Keratinocyte (primary cell): ENCODE data around the gene SLIT3. TPM values are rescaled to one million over a fixed set of nuclear protein-coding genes. Genes with fewer than 3 reads are reported as not detected.

Experiments
- DNase-seq: peaks from one replicate; pipeline ENCODE4 v3.0.0-alpha.2; 2011; ENCODE audit warnings: low read depth, missing footprints, low spot score
- FAIRE-seq: peaks from 2 replicates; lab custom pipeline; 2011; peaks lifted over from hg19 to GRCh38; lab: Jason Lieb, UNC
- H2AFZ ChIP-seq: 2 replicates; pipeline ENCODE4 v1.6.0; 2012; ENCODE audit warnings: low read length, control low read depth, inconsistent platforms; ENCODE audit not compliant: control insufficient read depth
- H3K27ac ChIP-seq: 2 replicates; pipeline ENCODE4 v1.5.1; 2011; ENCODE audit warnings: low read length; ENCODE audit not compliant: control insufficient read depth, insufficient read depth
- H3K27me3 ChIP-seq: 3 replicates; pipeline ENCODE4 v1.6.0; 2011; ENCODE audit warnings: low read length; ENCODE audit not compliant: control insufficient read depth, insufficient read depth; ENCODE audit errors: extremely low read depth
- H3K36me3 ChIP-seq, 2 experiments: 2 replicates in 1 of 2; 3 replicates in 1 of 2; pipeline ENCODE4 v1.5.1; 2011; ENCODE audit warnings: low read length in 2 of 2, mild to moderate bottlenecking in 1 of 2; ENCODE audit not compliant: control insufficient read depth in 2 of 2, insufficient read depth in 2 of 2; ENCODE audit errors: extremely low read depth in 1 of 2
- H3K4me1 ChIP-seq: 3 replicates; pipeline ENCODE4 v1.5.1; 2011; ENCODE audit warnings: low read length; ENCODE audit not compliant: control insufficient read depth, insufficient read depth; ENCODE audit errors: extremely low read depth
- H3K4me2 ChIP-seq: 3 replicates; pipeline ENCODE4 v1.6.0; 2011; ENCODE audit warnings: low read depth, low read length; ENCODE audit not compliant: control insufficient read depth, insufficient read depth; ENCODE audit errors: extremely low read depth
- H3K4me3 ChIP-seq, 3 experiments: fragments of 200-600 bp in 1 of 3; sonication (generic) in 1 of 3; 2 replicates in 2 of 3; 3 replicates in 1 of 3; pipeline ENCODE4 v1.5.1; 2011 to 2016; ENCODE audit warnings: low read length in 3 of 3, mild to moderate bottlenecking in 3 of 3, control low read depth in 2 of 3, inconsistent platforms in 1 of 3, low read depth in 1 of 3, mixed read lengths in 1 of 3, mixed run types in 1 of 3, moderate library complexity in 1 of 3; ENCODE audit not compliant: control insufficient read depth in 2 of 3, insufficient read depth in 2 of 3; ENCODE audit errors: extremely low read depth in 1 of 3
- H3K79me2 ChIP-seq: 2 replicates; pipeline ENCODE4 v1.6.0; 2012; ENCODE audit warnings: low read length; ENCODE audit not compliant: control insufficient read depth, insufficient read depth
- H3K9ac ChIP-seq: 3 replicates; pipeline ENCODE4 v1.6.0; 2011; ENCODE audit warnings: low read length; ENCODE audit not compliant: control insufficient read depth, insufficient read depth; ENCODE audit errors: extremely low read depth
- H3K9me1 ChIP-seq: 3 replicates; pipeline ENCODE4 v1.6.0; 2011; ENCODE audit warnings: low read length; ENCODE audit not compliant: control insufficient read depth, insufficient read depth; ENCODE audit errors: extremely low read depth
- H3K9me3 ChIP-seq: 2 replicates; pipeline ENCODE4 v1.5.1; 2012; ENCODE audit warnings: low read depth, low read length; ENCODE audit not compliant: control insufficient read depth
- H4K20me1 ChIP-seq: 3 replicates; pipeline ENCODE4 v1.6.0; 2011; ENCODE audit warnings: low read length; ENCODE audit not compliant: control insufficient read depth, insufficient read depth; ENCODE audit errors: extremely low read depth
- EZH2 ChIP-seq: IDR thresholded peaks from one replicate; pipeline ENCODE4 v1.6.1; 2012; ENCODE audit warnings: inconsistent platforms, mild to moderate bottlenecking, low read length, moderate library complexity
- dilution Hi-C: fragments of 300-500 bp; cut with MboI; formaldehyde crosslinking; loops from one replicate; pipeline ENCODE4 v1.7.0; 2020; ENCODE audit warnings: low sequenced_read_pairs; ENCODE audit not compliant: extremely low pct_ligation_motif_present
- polyA plus RNA-seq, 5 experiments: library from polyadenylated mRNA; depleted of rRNA in 3 of 5; stranded (reverse) in 3 of 5; stranded (forward) in 1 of 5; unstranded in 1 of 5; fragments of >200 nt; gene quantifications; 1 replicate in 1 of 5; 2 replicates in 3 of 5; 3 replicates in 1 of 5; pipeline versions ENCODE4 v1.2.1 to v1.2.3, GENCODE V29; 2011 to 2012; ENCODE audit warnings: missing spikeins in 2 of 5, low read depth in 1 of 5, low replicate concordance in 1 of 5
- TF ChIP-seq, protein P1 (sequence below), 3 experiments: IDR thresholded peaks in 1 of 3; conservative IDR thresholded peaks in 1 of 3; optimal IDR thresholded peaks in 1 of 3; 2 replicates in 2 of 3; 3 replicates in 1 of 3; pipeline versions ENCODE3 to v1.5.1; 2011; ENCODE audit warnings: low read length in 3 of 3, mild to moderate bottlenecking in 3 of 3, moderate library complexity in 2 of 3, control low read depth in 1 of 3, inconsistent platforms in 1 of 3; ENCODE audit not compliant: insufficient read depth in 2 of 3; ENCODE audit errors: extremely low read depth in 1 of 3

SLIT3 gene
- polyA plus RNA-seq, 1 donor (not counting 4 experiments of a cell fraction or from before 2014, with no cell fraction given), result 2.4 TPM

DNA sequence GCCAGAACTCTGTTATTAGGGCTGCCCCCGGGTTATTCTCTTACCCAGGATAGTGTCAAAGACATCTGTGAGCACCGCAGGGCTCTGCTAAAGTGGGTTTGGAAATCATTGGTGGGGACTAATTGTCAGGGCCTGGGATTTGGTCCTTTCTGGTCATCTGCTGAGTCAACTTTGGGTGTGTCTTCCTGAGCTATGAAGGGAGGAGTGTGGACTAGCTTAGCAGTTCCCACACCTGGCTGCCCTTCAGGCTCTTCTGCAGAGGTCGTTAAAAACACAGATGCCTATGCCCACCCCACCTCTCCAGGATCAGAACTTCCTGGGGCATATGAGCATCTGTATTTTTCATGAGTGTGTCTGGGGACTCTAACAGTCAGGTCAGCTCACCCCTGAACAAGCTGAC is 352.2 kb downstream of the SLIT3 start:
- dilution Hi-C loops, result no loop called here
- Histone ChIP-seq H3K4me1 (no peaks in the 10 kb centered on the region), H4K20me1 (no peaks in the 10 kb centered on the region), H2AFZ (no peak overlapping the region), H3K36me3 (no peaks in the 10 kb centered on the region), H3K27ac (no peak overlapping the region), H3K4me2 (no peak overlapping the region), H3K4me3 (no peak overlapping the region), H3K9me1 (no peaks in the 10 kb centered on the region), H3K9me3 (no peaks in the 10 kb centered on the region), H3K27me3 (no peaks in the 10 kb centered on the region), H3K9ac (no peak overlapping the region), H3K79me2 (no peaks in the 10 kb centered on the region)
- TF ChIP-seq EZH2, result no peak
- TF ChIP-seq, protein P1, sequence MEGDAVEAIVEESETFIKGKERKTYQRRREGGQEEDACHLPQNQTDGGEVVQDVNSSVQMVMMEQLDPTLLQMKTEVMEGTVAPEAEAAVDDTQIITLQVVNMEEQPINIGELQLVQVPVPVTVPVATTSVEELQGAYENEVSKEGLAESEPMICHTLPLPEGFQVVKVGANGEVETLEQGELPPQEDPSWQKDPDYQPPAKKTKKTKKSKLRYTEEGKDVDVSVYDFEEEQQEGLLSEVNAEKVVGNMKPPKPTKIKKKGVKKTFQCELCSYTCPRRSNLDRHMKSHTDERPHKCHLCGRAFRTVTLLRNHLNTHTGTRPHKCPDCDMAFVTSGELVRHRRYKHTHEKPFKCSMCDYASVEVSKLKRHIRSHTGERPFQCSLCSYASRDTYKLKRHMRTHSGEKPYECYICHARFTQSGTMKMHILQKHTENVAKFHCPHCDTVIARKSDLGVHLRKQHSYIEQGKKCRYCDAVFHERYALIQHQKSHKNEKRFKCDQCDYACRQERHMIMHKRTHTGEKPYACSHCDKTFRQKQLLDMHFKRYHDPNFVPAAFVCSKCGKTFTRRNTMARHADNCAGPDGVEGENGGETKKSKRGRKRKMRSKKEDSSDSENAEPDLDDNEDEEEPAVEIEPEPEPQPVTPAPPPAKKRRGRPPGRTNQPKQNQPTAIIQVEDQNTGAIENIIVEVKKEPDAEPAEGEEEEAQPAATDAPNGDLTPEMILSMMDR (optimal IDR thresholded peaks at IDR 0.05 in 1 of 3, IDR thresholded peaks at IDR 0.05 in 1 of 3, conservative IDR thresholded peaks at IDR 0.05 in 1 of 3; ENCODE audit: extremely low read depth in 1 of 3, insufficient read depth in 2 of 3, low read length in 3 of 3), result no peak
- DNase-seq (no peak), FAIRE-seq (no peak)

DNA sequence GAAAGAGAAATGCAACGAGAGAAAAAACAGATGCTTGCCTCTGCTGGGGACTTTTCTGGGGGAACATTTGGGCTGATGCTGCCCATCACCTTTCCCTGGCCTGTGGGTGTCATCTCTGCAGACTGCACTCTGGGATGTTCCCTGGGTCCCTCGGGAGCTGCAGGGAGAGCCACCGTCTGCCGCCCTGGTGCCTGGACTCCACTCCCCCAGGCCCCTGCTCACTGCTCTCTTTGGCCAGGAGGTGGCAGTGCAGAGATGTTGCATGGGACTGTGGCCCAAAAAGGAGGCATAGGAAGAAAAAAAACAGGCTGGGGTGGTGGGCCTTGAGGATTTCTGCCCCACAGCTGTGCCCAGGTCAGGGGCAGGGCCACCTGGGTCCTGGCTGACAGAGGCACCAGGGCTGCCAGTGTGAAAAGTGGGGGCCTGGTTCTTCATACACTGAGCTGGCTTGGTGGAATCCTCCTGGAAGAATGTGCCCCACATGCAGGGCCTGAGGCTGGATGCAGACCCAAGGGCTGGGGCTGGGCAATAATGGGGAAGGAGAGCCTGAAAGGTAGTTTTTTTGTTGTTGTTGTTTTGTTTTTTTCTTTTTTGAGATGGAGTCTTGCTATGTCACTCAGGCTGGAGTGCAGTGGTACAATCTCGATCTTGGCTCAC is 353.6 kb downstream of the SLIT3 start:
- Histone ChIP-seq H3K4me1 (no peaks in the 10 kb centered on the region), H3K9me1 (no peaks in the 10 kb centered on the region), H3K36me3 (no peaks in the 10 kb centered on the region), H3K9me3 (no peaks in the 10 kb centered on the region), H3K9ac (no peak overlapping the region), H3K79me2 (no peaks in the 10 kb centered on the region), H4K20me1 (no peaks in the 10 kb centered on the region), H3K4me3 (no peak overlapping the region), H2AFZ (no peak overlapping the region), H3K4me2 (no peak overlapping the region), H3K27ac (no peak overlapping the region), H3K27me3 (no peaks in the 10 kb centered on the region)
- DNase-seq (no peak), FAIRE-seq (no peak)
- no peak for TF ChIP-seq EZH2
- TF ChIP-seq, protein P1 (optimal IDR thresholded peaks at IDR 0.05 in 1 of 3, IDR thresholded peaks at IDR 0.05 in 1 of 3, conservative IDR thresholded peaks at IDR 0.05 in 1 of 3; ENCODE audit: extremely low read depth in 1 of 3, insufficient read depth in 2 of 3, low read length in 3 of 3), result peak; percentile 68 to 87 (median 71)
- dilution Hi-C loops, result no loop called here
